AG04449 (cell line): ENCODE data around the gene LSMEM2.

ENCODE experiments used
- CTCF ChIA-PET: fragments of 350-600 bp; formaldehyde crosslinking; extraction: SDS; loops from one replicate; lab custom pipeline; 2021; ENCODE audit warnings: antibody characterized with exemption; lab: Yijun Ruan, JAX
- POLR2A ChIA-PET: fragments of 400-600, 350-600 bp; formaldehyde crosslinking; extraction: SDS; loops from one replicate; lab custom pipeline; 2020; ENCODE audit warnings: antibody characterized with exemption, inconsistent platforms; lab: Yijun Ruan, JAX
- DNase-seq: peaks from one replicate; pipeline ENCODE4 v3.0.0-alpha.2; 2010; ENCODE audit warnings: low read depth, low spot score
- H3K4me3 ChIP-seq: 2 replicates; pipeline ENCODE4 v1.5.1; 2011; ENCODE audit warnings: low read depth, mild to moderate bottlenecking, control low read depth, low read length
- TF ChIP-seq, protein P1 (sequence below): IDR thresholded peaks from one replicate; pipeline ENCODE4 v1.5.1; 2011; ENCODE audit warnings: mild to moderate bottlenecking, moderate library complexity, low read length, control low read depth, inconsistent platforms; ENCODE audit not compliant: insufficient read depth; ENCODE audit errors: missing control alignments

The LSMEM2 gene

DNA sequence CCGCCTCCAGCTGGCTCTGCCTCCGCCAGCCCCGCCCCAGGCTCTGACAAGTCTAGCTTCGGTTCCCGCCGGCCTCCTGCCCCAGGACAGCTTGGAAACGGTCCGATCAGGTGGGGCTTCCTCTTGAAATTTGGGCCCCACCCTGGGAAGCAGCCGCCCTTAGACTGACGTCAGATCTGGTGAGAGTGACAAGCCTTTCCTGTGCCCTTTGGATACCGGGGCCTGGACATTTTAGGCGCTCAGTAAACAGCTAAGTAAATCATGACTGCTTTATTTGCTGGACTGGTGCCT lies 20.7 kb downstream of the LSMEM2 start:
- H3K4me3 ChIP-seq, result peak overlapping the region; percentile 62
- POLR2A ChIA-PET, result interaction anchor here (0.5 to 1.6 kb wide), 5 partner anchors 11 to 53 kb away, joined by 3 to 6 read pairs (median 5); no protein-coding TSS in a partner anchor
- DNase-seq, result no peak
- CTCF ChIA-PET, result interaction anchor here (1.0 to 3.5 kb wide), 13 partner anchors 10 to 177 kb away, joined by 3 to 12 read pairs (median 6); partner anchors contain the start of gene HYAL2
- TF ChIP-seq, protein P1, sequence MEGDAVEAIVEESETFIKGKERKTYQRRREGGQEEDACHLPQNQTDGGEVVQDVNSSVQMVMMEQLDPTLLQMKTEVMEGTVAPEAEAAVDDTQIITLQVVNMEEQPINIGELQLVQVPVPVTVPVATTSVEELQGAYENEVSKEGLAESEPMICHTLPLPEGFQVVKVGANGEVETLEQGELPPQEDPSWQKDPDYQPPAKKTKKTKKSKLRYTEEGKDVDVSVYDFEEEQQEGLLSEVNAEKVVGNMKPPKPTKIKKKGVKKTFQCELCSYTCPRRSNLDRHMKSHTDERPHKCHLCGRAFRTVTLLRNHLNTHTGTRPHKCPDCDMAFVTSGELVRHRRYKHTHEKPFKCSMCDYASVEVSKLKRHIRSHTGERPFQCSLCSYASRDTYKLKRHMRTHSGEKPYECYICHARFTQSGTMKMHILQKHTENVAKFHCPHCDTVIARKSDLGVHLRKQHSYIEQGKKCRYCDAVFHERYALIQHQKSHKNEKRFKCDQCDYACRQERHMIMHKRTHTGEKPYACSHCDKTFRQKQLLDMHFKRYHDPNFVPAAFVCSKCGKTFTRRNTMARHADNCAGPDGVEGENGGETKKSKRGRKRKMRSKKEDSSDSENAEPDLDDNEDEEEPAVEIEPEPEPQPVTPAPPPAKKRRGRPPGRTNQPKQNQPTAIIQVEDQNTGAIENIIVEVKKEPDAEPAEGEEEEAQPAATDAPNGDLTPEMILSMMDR, result no peak

- ChIA-PET POLR2A (interaction anchor here (0.5 to 1.6 kb wide), 5 partner anchors 10 to 54 kb away, joined by 3 to 6 read pairs (median 5); no protein-coding TSS in a partner anchor), CTCF (interaction anchor here (1.0 to 3.5 kb wide), 11 partner anchors 14 to 106 kb away, joined by 3 to 12 read pairs (median 6); partner anchors contain the start of gene HYAL2)
- TF ChIP-seq, protein P1, result no peak
- H3K4me3 ChIP-seq, result peak overlapping the region; percentile 62
- DNase-seq, result no peak
Measured at GRCh38 chr3:50299929-50300680, 21.2 kb downstream of the LSMEM2 start.

GRCh38 chr3:50300681-50301254 lies 21.9 kb downstream of the LSMEM2 start:
- CTCF ChIA-PET, result no interaction called here
- H3K4me3 ChIP-seq, result no peak overlapping the region
- POLR2A ChIA-PET, result no interaction called here
- TF ChIP-seq, protein P1, result no peak
- DNase-seq, result no peak

- no peak for DNase-seq
- CTCF ChIA-PET, result interaction anchor here (1.3 to 1.6 kb wide), 2 partner anchors 13 to 22 kb away, joined by 3 to 4 read pairs; no protein-coding TSS in a partner anchor
Measured at GRCh38 chr3:50302095-50303012, 23.5 kb downstream of the LSMEM2 start.

GRCh38 chr3:50303013-50303815 lies 24.3 kb downstream of the LSMEM2 start, which contains the start of gene HYAL1:
Gene HYAL1 (minus strand): TSS chr3:50303574. CDS start chr3:50302956, 618 bp downstream.
- ChIA-PET POLR2A (no interaction called here), CTCF (interaction anchor here (1.3 to 1.6 kb wide), 2 partner anchors 12 to 21 kb away, joined by 3 to 4 read pairs; no protein-coding TSS in a partner anchor)
- no peak for DNase-seq
- TF ChIP-seq, protein P1, result no peak
- no peak within 1 kb of the TSS for H3K4me3 ChIP-seq

More at GRCh38 chr3:50302095-50303012, 23.5 kb downstream of the LSMEM2 start:
- no peak overlapping the region for H3K4me3 ChIP-seq
- POLR2A ChIA-PET, result no interaction called here
- TF ChIP-seq, protein P1, result no peak
